Thymus (tissue), 11 donors: ENCODE data around the gene FOXO3. TPM values are rescaled to one million over a fixed set of nuclear protein-coding genes. Genes with fewer than 3 reads are reported as not detected.

Experiments used
- DNase-seq, 9 donors: peaks; one replicate each; pipeline ENCODE4 v3.0.0-alpha.2; 2013; ENCODE audit warnings: low spot score in 9 of 9, low read depth in 6 of 9, missing footprints in 1 of 9
- H3K27ac ChIP-seq, 2 donors: one replicate each; pipeline ENCODE4 v1.5.1; 2013; ENCODE audit warnings: control low read depth in 1 of 2, low read depth in 1 of 2, low read length in 1 of 2, mild to moderate bottlenecking in 1 of 2, moderate library complexity in 1 of 2
- H3K27me3 ChIP-seq, 2 donors: one replicate each; pipeline ENCODE4 v1.5.1; 2013; ENCODE audit warnings: low read length in 1 of 2; ENCODE audit not compliant: control insufficient read depth in 2 of 2, insufficient read depth in 1 of 2
- H3K36me3 ChIP-seq, 2 donors: one replicate each; pipeline ENCODE4 v1.5.1; 2013; ENCODE audit warnings: low read length in 1 of 2, mild to moderate bottlenecking in 1 of 2, moderate library complexity in 1 of 2; ENCODE audit not compliant: control insufficient read depth in 2 of 2, insufficient read depth in 2 of 2
- H3K4me1 ChIP-seq, 2 donors: one replicate each; pipeline ENCODE4 v1.5.1; 2013; ENCODE audit warnings: low read length in 2 of 2; ENCODE audit not compliant: control insufficient read depth in 2 of 2, insufficient read depth in 2 of 2
- H3K4me3 ChIP-seq, 2 donors: one replicate each; pipeline ENCODE4 v1.5.1; 2013; ENCODE audit warnings: low read length in 2 of 2, control low read depth in 1 of 2, mild to moderate bottlenecking in 1 of 2
- H3K9me3 ChIP-seq, 2 donors: one replicate each; pipeline ENCODE4 v1.5.1; 2013; ENCODE audit warnings: low read length in 1 of 2, mild to moderate bottlenecking in 1 of 2; ENCODE audit not compliant: control insufficient read depth in 2 of 2, insufficient read depth in 1 of 2
- WGBS: extraction: QIAGEN DNeasy Blood & Tissue Kit; methylation state at CpG from one replicate; pipeline ENCODE4 v1.1.7; 2013; 5-methylcytosine and 5-hydroxymethylcytosine counted together
- polyA plus RNA-seq: library from polyadenylated mRNA; stranded (reverse); fragments of 200-250 nt; gene quantifications from one replicate; pipeline ENCODE4 v1.2.3, GENCODE V29; 2013
- total RNA-seq: library from RNA; stranded (reverse); fragments of 120-200 nt; gene quantifications from one replicate; pipeline ENCODE4 v1.2.4, GENCODE V29; 2013
- donor health status: healthy.

Gene FOXO3
- total and polyA plus RNA-seq, 2 donors: 11.2 to 33.6 TPM

DNA sequence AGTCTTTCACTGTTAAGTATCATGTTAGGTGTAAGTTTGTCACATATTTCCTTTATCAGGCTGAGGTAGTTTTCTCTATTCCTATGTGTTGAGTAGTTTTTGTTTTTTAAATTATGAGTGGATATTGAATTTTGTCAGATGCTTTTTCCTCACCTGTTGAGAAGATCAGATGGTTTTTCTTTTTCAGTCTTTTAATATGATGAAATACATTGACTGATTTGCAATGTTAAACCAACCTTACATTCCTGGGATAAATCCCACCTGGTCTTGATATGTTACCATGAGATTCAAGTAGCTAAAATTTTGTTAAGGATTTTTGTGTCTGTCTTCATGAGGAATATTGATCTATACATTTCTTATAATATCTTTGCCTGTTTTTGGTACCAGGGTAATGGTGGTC is 52.1 kb downstream of the FOXO3 start:
- Histone ChIP-seq H3K4me1 (peaks cover 20% of the 10 kb centered on the region in 2 donors), H3K9me3 (no peaks in the 10 kb centered on the region), H3K36me3 (no peaks in the 10 kb centered on the region), H3K27ac (no peak overlapping the region), H3K27me3 (no peaks in the 10 kb centered on the region), H3K4me3 (no peak overlapping the region)
- no peak for DNase-seq

DNA sequence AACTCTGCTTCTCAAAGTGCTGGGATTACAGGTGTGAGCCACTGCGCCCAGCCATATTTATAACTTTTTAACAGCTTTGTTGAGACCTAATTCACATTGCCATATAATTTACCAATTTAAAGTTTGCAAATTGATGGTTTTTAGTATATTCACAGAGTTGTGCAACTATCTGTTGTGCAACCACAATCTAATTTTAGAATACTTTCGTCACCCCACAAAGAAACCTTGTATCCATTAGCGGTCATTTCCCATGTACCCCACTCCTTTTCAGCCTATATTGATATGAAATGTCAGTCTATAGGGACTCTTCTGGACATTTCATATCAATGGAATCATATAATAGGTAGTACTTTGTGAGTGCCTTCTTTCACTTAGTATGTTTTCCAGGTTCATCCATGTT is 55.8 kb downstream of the FOXO3 start:
- no peaks in the 10 kb centered on the region for H3K9me3 ChIP-seq
- no peaks in the 10 kb centered on the region for H3K27me3 ChIP-seq
- peaks cover 0 to 10% of the 10 kb centered on the region in 2 donors for H3K4me1 ChIP-seq
- H3K4me3 ChIP-seq: no peak overlapping the region
- no peaks in the 10 kb centered on the region for H3K36me3 ChIP-seq
- no peak for DNase-seq
- H3K27ac ChIP-seq: no peak overlapping the region
- WGBS: 95% methylated on average over 3 of the region's 3 CpGs

DNA sequence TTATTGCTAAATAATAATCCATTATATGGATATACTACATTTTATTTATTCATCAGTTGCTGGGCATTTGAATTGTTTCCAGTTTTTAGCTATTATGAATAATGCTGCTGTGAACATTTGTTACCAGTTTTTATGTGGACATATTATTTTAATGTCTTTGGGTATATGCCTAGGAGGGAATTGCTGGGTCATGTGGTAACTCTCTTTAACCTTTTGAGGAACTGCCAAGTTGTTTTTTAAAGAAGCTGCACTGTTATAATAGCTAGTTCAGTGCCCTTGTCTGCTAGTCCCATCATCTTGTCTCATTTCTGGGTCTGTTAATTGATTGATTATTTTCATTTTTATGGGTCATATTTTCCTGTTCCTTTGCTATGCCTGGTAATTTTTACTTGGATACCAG is 56.3 kb downstream of the FOXO3 start:
- H3K4me1 ChIP-seq: peaks cover 0 to 14% of the 10 kb centered on the region in 2 donors
- H3K27ac ChIP-seq: no peak overlapping the region
- no peak for DNase-seq

DNA sequence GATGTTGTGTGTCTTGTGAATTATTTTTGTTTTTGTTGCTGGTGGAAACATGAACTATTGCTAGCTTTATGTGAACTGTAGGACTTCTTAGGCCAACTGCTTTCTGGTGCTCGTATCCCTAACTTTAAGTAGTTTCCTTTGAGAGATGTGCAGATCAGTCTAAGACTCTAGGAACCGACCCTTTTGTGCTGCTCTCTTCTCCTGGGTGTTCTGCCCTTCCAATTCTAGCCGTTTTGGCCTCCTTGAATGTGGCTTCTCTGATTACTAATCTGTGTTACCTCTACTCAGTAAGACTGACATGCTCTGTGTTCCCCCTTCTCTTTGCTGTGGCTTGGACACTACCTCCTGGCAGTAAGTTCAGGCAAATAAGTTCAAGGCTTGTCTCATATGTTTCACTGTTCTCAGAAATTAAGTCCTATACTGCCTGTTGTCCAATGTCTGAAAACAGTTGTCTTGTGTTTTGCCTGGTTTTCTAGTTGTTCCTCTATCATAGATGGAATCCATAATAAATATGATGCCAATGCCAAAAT is 58.0 kb downstream of the FOXO3 start:
- no peaks in the 10 kb centered on the region for H3K36me3 ChIP-seq
- H3K4me3 ChIP-seq: no peak overlapping the region
- no peaks in the 10 kb centered on the region for H3K9me3 ChIP-seq
- H3K4me1 ChIP-seq: peaks cover 8 to 27% of the 10 kb centered on the region in 2 donors
- 93% methylated on average over 3 of the region's 3 CpGs for WGBS
- DNase-seq: no peak
- no peak overlapping the region for H3K27ac ChIP-seq
- H3K27me3 ChIP-seq: no peaks in the 10 kb centered on the region

More for the DNA sequence above, 56.3 kb downstream of the FOXO3 start:
- Histone ChIP-seq H3K27me3 (no peaks in the 10 kb centered on the region), H3K4me3 (no peak overlapping the region), H3K9me3 (no peaks in the 10 kb centered on the region), H3K36me3 (no peaks in the 10 kb centered on the region)

DNA sequence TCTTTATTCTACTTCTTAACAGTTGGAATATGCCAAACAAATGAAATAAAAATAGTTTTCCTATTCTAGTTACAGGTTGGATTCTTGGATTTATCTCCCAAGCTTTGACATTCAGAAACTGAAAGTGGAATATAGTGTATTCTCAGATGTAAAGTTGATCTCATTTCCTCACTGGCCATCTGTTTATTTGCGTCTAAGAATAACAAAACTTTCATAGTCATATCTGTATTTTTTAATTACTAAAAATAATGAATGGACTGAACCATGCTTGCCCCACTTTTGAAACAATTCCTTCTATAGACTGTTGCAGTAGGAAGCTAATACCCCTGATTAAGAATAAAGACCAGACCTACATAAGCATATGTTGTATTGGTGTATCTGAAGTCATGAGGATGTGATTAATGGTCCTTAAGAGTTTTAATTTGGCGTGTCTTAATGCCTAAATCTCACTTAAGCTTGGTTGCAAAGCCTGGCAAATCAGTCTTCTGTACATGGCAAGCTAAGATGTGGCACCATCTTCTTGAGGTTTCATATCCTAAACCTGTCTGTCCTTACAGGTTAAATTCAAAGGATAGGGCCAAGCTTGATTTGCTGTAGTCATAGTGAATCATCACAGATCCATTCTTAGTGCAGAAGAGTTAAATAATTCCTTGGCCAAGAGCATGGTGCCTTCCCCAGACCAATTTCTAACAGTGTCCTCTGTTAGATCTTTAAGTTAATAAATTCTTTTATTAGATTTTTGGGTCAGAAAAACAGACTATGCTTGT is 58.9 kb downstream of the FOXO3 start:
- H3K36me3 ChIP-seq: no peaks in the 10 kb centered on the region
- WGBS: 90% methylated on average over 2 of the region's 2 CpGs
- no peak for DNase-seq
- H3K4me3 ChIP-seq: no peak overlapping the region
- no peaks in the 10 kb centered on the region for H3K9me3 ChIP-seq
- H3K27me3 ChIP-seq: no peaks in the 10 kb centered on the region
- peaks cover 8 to 30% of the 10 kb centered on the region in 2 donors for H3K4me1 ChIP-seq
- H3K27ac ChIP-seq: no peak overlapping the region

DNA sequence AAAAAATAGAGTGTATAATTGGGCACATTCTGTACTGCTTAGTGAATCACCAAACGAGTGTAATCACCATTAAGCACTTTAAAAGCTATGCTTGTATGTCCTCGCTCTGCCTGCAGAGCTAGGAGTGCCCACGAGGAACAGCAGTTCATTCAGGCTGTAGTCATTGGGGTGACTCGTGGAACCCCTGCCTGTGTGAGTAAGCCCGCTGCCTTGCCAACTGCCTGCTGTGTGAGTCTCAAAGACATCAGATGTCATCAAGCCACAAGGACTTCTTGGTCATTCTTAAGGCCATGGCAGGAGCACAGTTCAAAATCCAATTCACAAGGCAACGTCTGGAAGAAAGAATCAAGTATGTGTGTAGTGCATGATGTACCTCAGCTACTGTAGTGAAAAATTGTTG is 60.4 kb downstream of the FOXO3 start:
- Histone ChIP-seq H3K27ac (no peak overlapping the region), H3K9me3 (no peaks in the 10 kb centered on the region), H3K36me3 (no peaks in the 10 kb centered on the region), H3K27me3 (no peaks in the 10 kb centered on the region), H3K4me1 (peaks cover 12 to 37% of the 10 kb centered on the region in 2 donors), H3K4me3 (no peak overlapping the region)
- no peak for DNase-seq
- WGBS: 97% methylated on average over 6 of the region's 6 CpGs

DNA sequence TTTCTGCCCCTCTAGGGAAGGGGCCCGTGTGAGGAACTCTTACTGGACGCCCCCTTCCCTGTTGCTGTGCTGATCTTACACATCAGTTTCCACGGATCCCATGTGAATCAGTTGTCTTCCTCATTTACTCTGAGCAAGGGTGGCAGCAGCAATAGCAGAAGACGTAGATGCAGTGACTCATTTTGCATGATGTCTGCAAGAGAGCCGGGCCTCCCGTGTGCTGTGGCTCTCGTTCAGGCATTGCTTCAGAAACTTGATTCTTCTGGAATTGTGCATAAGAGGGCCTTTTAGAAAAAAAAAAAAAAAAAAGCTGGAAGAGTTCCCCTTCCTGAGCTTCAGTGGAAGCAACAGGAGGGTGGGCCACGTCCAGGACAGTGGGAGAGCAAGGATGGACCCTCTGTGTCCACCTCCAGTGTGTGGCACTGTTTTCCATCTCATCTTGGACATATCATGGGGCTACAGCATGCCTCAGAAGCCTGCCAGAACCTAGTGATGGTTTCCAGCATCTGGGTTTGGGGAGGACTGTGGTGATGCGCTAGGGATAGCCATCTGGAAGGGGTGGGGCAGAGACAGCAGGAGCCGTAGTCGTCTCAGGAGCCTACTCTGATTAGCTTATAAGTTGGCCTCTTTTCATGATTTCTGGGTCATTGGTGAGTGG is 62.1 kb downstream of the FOXO3 start:
- 89% methylated on average over 11 of the region's 11 CpGs for WGBS
- H3K9me3 ChIP-seq: no peaks in the 10 kb centered on the region
- H3K27me3 ChIP-seq: no peaks in the 10 kb centered on the region
- no peak for DNase-seq
- no peak overlapping the region for H3K4me3 ChIP-seq
- H3K27ac ChIP-seq: no peak overlapping the region
- H3K36me3 ChIP-seq: no peaks in the 10 kb centered on the region
- peaks cover 12 to 40% of the 10 kb centered on the region in 2 donors for H3K4me1 ChIP-seq

DNA sequence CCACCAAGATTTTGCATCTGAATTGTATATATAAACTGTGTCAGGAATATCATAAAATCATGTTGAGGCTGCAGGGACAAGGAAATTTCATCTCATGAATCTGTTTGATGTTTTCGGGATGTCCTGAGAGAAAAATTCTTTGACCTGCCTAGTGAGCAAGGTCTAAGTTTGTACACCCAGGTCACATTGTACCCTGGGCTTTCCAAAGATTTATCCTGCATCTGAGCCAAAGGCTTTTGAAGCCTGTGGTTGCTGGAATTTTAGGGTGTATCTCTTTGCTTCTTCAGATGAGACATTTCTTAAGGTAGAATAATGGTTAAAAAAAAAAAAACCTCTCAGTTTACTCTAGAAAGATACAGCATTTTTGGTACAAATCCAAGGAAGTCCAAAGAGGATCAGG is 63.3 kb downstream of the FOXO3 start:
- Histone ChIP-seq H3K9me3 (no peaks in the 10 kb centered on the region), H3K27ac (no peak overlapping the region), H3K4me3 (no peak overlapping the region), H3K36me3 (no peaks in the 10 kb centered on the region), H3K27me3 (no peaks in the 10 kb centered on the region), H3K4me1 (peaks cover 12 to 34% of the 10 kb centered on the region in 2 donors)
- no peak for DNase-seq
- 95% methylated on average over 1 of the region's 1 CpG for WGBS

DNA sequence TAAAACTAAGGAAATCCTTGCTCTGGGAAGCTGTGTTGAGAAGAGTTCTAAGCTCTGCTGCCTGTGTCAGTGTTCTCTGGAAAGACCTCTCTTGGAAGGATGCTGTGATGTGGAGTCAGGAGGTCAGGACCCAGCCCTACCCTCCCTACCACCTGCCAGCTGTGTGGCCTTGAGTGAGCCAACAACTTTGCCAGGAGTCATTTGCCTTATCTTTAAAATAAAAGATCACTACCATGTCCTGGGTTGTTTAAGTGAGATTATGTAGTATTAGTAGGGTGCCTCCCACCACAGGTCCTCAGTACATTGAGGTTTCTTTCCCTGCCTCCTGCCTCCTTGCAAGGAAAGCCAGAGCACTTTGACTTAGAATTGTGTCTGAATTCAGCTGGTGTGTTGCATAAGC is 64.9 kb downstream of the FOXO3 start:
- Histone ChIP-seq H3K4me1 (peaks cover 20 to 43% of the 10 kb centered on the region in 2 donors), H3K9me3 (no peaks in the 10 kb centered on the region), H3K36me3 (no peaks in the 10 kb centered on the region), H3K4me3 (no peak overlapping the region), H3K27me3 (no peaks in the 10 kb centered on the region), H3K27ac (no peak overlapping the region)
- no peak for DNase-seq
